GM13977 (cell line): ENCODE measurements around the gene GSG1L2.
A peak's percentile ranks its signal among the peaks of the same experiment; 100 is the strongest.

ENCODE experiments used
- DNase-seq: peaks from one replicate; pipeline ENCODE4 v3.0.0; 2012; ENCODE audit warnings: low spot score
- CTCF ChIP-seq: IDR thresholded peaks from 2 replicates; pipeline ENCODE4 v1.5.1; 2012; ENCODE audit warnings: mild to moderate bottlenecking, control low read depth; ENCODE audit not compliant: insufficient read depth; ENCODE audit errors: extremely low read depth, missing control alignments
- in situ Hi-C: fragments of 300-500 bp; cut with MboI; formaldehyde crosslinking; loops from one replicate; pipeline ENCODE4 v1.12.0; 2022; ENCODE audit warnings: low sequenced_read_pairs, low pct_unique_long_range_greater_than_20kb, mixed read lengths, inconsistent platforms; ENCODE audit not compliant: unreplicated experiment

Gene GSG1L2

GRCh38 chr17:9771465-9771864 lies 50.4 kb downstream of the GSG1L2 start:
- in situ Hi-C loops, result no loop called here
- TF ChIP-seq CTCF, result no peak
- DNase-seq, result no peak

GRCh38 chr17:9769036-9769695 lies 52.7 kb downstream of the GSG1L2 start:
- DNase-seq, result no peak
- in situ Hi-C loops, result no loop called here
- no peak for TF ChIP-seq CTCF

GRCh38 chr17:9768381-9768934 lies 53.4 kb downstream of the GSG1L2 start:
- DNase-seq, result peak; percentile 59
- TF ChIP-seq CTCF, result peak; percentile 13
- in situ Hi-C loops, result no loop called here

DNA sequence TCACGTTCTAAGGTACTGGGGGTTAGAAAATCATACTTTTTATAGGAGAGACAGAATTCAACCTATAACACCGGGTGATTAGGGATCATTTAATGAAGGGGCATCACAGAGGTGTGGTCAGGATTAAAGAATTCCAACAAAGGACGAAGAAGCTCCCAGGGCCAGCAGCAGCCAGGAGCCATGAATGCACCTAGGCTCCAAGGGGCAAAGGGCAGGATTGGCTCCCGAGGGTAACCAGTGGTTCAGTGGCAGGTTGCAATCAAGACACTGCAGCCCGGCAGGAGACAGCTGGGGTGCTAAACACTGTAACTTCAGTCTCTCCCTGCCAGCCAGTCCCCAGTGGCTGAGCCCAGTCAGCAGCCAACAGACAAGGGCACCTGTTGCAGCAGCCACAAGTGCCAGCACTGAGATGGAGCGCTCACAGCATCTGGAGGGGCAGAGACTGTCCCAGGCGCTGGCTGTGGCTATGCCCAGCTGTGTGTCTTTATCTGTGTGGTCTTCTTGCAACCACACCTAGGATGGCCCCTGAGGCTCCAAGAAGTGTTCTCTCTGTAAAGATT lies 54.4 kb downstream of the GSG1L2 start:
- TF ChIP-seq CTCF, result no peak
- no peak for DNase-seq
- in situ Hi-C loops, result no loop called here

- in situ Hi-C loops, result no loop called here
- no peak for TF ChIP-seq CTCF
- DNase-seq, result no peak
Observed at GRCh38 chr17:9766970-9767369, 54.9 kb downstream of the GSG1L2 start.

GRCh38 chr17:9765322-9765721 lies 56.6 kb downstream of the GSG1L2 start:
- in situ Hi-C loops, result no loop called here
- no peak for TF ChIP-seq CTCF
- DNase-seq, result no peak

- DNase-seq, result no peak
- in situ Hi-C loops, result no loop called here
- no peak for TF ChIP-seq CTCF
Observed at GRCh38 chr17:9763643-9764042, 58.2 kb downstream of the GSG1L2 start.
